Right ventricle myocardium superior (tissue), 1 donor: ENCODE measurements around the gene MLN. TPM values are rescaled to one million over a fixed set of nuclear protein-coding genes. Genes with fewer than 3 reads are reported as not detected.
A peak's percentile ranks its signal among the peaks of the same experiment; 100 is the strongest.

Source experiments
- ATAC-seq: fragments of 200-7000 bp; cut with Tn5 transposase; one replicate; pipeline ENCODE4 v1.9.1; 2020; ENCODE audit warnings: mild to moderate bottlenecking; ENCODE audit not compliant: poor library complexity
- DNase-seq: peaks from one replicate; pipeline ENCODE4 v3.0.0-alpha.2; 2020
- intact Hi-C: fragments of 100-400 bp; cut with DNase I; formaldehyde crosslinking; loops from one replicate; pipeline ENCODE4 v1.11.2; 2022
- total RNA-seq: library from RNA; stranded (reverse); fragmentation: NEBNext Ultra II Directional; extraction: Animal tissue kit (Norgen Biotek cat#: 25700); gene quantifications from one replicate; pipeline ENCODE4 v1.2.1, GENCODE V29; 2021
- donor health status: DM: no; HTN: yes; CAD: no; lungs with severe emphysema.

The MLN gene
- total RNA-seq, 1 donor from 2014 or later = not detected

DNA sequence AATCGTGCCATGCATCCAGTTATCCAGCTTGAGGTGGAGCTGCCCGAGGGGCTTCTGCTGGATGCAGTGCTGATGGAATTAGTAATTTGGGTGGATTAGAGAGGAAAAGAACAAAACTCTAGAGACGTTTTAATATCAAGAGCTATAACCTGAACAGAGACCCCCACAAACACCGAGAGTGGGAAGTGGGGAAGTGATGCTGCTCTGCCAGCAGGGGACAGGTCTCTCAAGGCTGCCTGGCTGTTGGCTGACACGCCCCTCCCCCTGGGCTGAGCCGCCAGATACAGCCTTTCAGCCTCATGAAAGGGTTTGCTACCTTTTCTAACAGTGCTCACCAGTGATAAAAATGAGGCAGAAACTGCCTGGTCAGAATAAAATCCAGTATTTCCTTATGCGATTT lies 24.5 kb downstream of the MLN start:
- intact Hi-C loops = loop anchor here (10.0 kb wide), 1 partner anchor 106 kb away; no protein-coding TSS in a partner anchor
- DNase-seq = no peak
- no peak for ATAC-seq

DNA sequence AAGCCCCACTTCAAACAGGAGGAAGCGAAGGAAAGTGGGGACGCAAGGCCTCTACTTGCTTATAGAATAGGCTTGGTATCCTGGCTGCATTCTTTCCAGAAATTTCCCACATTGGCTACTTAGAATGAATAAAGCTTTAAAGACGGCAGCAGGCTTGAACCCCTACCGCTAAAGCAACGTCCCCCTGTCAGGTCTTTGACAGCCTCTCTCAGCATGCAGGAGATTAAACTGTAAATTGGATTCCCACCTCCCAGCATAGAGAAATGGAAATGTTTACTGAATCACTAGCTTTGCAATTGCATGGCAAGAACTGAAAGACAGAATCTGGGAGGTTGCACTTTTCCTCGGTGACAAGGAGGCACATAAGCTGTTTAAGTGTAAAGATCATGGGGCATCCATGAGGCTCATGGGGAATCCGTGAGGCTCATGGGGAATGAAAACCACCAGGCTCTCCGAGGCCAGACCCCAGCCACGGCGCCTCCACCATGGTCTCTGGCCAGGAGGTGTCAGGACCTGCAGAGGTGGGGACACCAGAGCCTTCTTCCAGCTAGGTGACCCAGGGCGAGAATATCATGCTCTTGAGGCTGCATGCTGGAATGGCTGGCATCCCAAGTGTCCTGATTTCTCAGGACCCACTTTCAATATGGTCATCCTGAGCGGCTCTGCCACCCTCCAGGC lies 25.2 kb downstream of the MLN start:
- DNase-seq (no peak), ATAC-seq (no peak)
- intact Hi-C loops = loop anchor here (10.0 kb wide), 1 partner anchor 106 kb away; no protein-coding TSS in a partner anchor

DNA sequence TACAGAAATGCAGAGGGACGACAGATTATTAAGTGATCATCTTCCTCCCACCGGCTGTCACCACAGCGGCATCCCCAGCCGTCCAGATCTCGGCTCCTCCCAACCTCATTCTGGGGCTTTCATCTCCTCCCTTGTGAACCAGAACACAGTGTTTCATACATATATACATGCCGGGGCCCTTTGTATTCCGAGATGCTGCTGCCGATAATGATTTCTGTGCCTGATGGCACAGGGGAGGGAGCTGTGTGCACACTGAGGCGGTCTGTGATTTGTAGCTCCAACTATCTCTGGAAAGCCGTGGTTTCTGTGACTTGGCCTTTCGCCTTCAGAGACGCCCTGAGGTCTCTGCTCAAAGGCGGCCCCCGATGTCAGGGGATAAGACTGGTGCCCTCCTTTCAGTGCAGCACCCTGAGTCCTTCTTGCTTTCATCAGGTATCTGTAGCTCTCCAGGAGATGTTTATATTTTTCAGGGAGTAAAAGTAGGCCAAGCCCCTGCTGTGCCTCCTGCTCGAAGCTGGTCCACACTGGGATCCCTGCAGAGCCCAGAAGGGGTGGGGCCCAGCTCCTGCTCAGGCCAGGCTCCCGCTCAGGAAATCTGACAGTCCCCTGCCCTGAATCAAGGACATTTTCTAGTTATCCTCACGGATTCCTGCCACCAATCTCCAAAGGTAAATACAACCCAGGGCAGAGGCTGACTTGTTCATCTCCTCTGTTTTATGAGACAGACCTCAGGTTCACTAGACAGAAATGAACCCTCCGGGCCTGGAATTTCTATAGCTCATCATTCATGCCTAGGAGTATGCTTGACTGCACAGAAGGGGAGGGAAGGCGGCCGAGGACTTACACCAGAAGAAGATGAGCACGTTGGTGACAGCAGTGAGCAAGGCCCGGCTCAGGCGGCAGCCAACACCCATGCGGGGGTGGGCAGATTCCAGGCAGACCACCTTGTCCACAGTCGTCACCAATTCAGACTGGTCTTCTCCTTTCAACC lies 26.1 kb downstream of the MLN start:
- intact Hi-C loops = loop anchor here (10.0 kb wide), 1 partner anchor 107 kb away; no protein-coding TSS in a partner anchor
- ATAC-seq (no peak), DNase-seq (no peak)

DNA sequence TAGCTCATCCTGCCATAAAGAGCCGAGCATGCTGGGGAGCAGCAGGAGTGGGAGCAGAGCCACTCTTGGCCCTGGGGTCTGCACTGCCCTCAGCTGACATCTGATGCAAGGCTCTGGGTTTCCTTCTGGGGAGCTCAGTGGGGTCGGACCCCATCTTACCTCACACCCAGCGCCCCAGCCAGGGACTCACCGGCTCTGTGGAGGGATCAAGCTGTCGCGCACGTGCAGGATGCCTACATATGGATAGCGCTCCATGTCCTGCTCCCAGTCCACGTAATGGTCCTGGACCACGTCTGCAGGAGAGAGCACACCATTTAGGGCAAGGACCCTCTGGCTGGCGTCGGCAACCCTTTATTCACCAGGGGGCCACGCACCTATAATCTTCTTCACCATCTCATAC lies 27.0 kb downstream of the MLN start:
- intact Hi-C loops = loop anchor here (10.0 kb wide), 1 partner anchor 108 kb away; no protein-coding TSS in a partner anchor
- ATAC-seq (no peak), DNase-seq (no peak)

DNA sequence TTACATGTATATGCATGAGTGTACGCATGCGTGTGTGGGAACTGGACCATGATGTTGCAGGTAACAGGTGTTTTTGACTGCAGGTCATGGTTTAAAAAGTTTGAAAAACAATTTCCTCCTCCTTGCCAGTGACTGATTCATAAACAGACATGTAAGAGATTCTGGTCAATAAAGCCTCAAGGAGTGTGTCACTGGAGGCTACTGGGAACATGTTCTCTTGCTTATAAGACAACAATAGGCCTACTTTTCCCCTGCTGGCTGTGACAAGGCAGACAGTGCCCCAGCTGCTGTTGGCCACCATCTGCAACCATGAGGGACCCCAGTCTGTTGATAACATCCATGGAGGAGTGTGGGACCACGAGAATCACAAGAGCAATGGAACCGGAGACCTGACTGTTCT lies 27.6 kb downstream of the MLN start:
- no peak for ATAC-seq
- intact Hi-C loops = loop anchor here (10.0 kb wide), 1 partner anchor 109 kb away; no protein-coding TSS in a partner anchor
- no peak for DNase-seq

DNA sequence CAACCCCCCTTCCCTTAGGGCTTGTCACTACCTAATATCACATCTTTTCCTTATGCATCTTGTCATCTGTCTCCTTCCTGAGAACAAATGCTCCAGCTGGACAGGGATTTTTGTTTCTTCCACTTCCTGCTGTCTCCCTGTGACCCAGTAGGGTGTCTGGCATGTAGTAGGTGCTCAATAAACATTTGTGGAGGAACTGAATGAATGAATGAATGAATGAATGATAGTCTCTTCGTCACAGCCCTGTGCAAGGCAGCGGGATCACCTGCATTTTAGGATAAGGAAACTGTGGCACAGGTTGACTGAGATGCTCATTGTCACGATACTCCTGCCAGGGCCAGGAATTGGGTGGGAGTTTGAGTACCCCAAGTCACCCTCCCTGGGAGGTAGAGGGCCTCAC lies 29.0 kb downstream of the MLN start:
- ATAC-seq (no peak), DNase-seq (no peak)
- intact Hi-C loops = loop anchor here (5.0 to 10.0 kb wide), 2 partner anchors 110 to 378 kb away; no protein-coding TSS in a partner anchor

DNA sequence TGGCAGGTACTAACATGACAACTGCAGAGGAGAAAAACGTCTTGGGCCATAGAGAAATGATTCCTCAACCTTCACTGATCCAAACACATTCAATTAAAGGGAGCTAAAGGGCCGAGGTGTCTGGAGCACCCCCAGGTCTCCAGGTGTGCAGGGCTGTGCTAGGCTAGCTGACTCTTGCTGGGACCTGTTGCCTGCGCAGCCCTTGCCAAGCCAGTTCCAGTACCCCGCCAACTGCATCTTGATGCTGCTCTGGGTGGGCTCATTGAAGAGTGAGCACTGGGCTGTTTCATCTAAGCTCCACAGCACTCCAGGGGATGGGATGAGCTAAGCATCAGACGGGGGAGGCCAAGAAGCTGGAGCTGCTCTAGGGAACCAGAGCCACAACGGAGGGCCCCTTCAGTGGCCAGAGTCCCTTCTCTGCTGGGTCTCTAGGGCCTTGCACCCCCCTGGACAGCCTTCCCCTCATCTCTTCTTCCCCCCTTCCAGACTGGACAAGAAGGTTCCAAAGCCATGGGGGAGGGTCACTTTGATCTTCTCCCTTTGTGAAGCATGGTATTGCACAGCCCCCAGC lies 30.8 kb downstream of the MLN start:
- intact Hi-C loops = loop anchor here (2.0 to 10.0 kb wide), 3 partner anchors 112 to 379 kb away; no protein-coding TSS in a partner anchor
- ATAC-seq = no peak
- no peak for DNase-seq

DNA sequence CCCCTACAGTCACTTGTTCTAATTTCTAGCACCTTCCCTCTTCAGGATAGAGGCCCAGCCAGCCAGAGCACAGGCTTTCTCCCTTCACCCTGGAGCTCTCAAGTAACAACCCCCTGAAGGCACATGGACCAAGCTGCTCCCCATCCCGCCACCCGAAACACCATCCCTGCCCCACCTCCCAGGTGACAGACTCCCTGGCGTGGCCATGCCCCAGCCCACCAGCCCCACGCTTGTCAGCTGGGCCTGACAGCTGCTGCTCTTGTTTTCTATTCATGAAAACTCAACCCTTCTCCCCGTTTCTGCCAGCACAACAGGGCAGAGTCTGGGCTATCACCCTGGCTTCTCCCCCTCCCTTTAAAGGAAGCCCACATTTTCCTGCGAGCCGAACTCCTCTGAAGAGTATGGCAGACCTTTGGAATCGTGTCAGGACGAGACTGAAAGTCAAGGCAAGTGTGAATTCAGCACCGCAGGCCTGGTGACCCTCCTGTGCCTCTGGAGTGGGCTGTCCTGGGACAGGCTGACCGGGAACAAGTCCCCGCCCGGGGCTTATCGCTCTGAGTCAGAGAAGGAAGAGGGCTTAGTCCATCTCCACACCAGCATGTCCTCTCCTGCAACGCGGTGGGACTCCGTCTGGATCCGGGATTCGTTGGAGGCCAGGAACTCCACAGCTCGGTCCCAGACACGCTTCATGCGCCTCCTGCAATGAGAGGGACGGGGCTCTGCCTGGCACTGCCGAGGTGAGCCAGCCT lies 31.5 kb downstream of the MLN start:
- DNase-seq (no peak), ATAC-seq (no peak)
- intact Hi-C loops = loop anchor here (2.0 to 10.0 kb wide), 3 partner anchors 113 to 380 kb away; no protein-coding TSS in a partner anchor

DNA sequence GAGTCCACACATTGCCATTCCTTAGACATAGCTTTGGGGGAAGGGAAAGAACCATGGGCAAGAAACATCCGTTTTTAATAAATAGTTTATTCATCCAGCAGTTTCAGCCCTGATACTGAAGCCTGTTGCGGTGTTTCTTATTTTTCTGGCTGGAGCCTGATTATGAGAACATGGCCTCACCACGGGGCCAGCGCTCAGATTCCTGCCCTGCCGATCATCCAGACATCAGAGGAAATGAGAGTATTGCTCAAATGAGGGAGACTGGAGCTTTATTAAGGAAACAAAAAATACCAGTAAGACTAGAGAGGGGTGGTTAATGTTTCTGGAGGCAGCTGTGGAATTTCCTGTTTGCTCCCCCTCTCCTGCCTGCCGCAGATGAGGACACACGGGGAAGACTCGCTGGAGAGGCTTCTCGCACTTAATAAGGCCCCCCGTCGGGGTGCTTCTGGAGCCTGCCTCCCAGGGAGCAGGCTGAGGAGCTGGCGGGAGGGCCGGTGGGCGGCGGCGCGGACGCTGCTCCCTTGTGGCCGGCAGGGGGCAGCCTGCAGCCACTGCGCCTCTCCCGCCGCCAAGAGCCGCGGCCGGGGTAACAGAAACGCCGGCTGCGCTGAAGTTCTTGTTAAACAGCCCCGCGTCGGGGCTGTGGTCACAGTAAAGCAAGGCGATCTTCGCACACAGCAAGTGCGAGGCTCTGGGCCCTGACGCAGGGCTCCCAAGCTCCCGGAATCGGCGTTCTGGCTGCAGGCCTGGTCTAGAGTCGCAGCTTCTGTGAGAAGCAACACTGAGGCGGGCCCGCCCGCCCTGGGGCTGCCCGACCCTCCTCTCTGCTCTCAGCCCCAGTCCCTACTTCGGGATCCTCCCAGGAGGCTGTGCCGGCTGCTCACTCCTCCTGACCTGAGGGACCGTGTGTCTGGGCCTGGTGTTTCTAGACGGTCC lies 32.4 kb downstream of the MLN start:
- intact Hi-C loops = loop anchor here (2.0 to 10.0 kb wide), 3 partner anchors 113 to 381 kb away; no protein-coding TSS in a partner anchor
- ATAC-seq (peak; percentile 87), DNase-seq (peak; percentile 83)

DNA sequence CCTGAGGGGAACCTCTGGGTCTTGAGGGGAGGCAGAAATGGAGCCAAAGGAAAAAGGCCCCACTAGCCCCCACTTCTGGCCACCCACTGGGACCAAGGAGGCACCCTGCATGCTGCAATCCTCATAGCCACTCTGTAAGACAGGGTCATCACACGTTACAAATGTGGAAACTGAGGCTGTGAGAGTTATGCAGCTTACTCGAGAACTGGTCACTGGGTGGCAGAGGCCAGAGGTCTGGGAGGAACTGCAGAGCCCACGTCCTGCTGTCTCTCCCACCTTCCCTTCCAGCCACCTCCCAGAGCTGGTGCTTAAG lies 33.0 kb downstream of the MLN start:
- intact Hi-C loops = loop anchor here (5.0 to 10.0 kb wide), 2 partner anchors 114 to 382 kb away; no protein-coding TSS in a partner anchor
- DNase-seq = no peak
- peak; percentile 3 for ATAC-seq

DNA sequence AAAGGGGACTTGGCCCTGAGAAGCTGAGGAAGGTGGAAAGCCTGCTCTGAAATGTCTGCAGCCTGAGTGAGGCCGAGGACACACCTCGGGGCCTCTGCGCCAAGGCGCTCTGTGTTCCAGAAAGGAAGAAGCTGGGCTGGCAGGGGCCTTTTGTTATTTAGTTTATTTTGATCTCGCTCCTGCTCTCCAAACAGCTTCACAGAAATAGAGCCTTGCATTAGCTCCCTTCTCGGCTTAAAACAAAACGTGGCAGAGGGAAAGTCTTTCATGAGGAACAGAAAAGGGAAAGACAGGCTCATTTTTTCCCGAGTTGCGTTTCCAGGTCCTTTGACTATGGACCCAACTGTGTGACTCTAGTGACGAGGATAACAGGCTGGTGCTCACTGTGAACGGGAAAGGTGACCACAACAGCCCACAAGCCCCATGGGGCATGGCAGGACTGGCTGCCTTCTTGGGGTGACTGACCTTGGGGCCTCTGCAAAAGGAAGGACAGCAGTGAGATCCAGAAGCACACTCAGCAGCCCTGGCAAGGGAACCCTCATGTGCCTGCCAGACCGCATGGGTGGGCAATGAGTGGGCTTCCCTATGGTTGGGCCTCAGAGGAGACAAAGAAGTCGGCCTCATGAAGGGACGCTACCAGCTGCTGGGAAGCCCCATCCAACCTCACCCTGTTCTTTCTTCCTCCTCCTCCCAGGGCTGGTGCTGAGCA lies 33.5 kb downstream of the MLN start:
- intact Hi-C loops = loop anchor here (5.0 to 10.0 kb wide), 2 partner anchors 115 to 382 kb away; no protein-coding TSS in a partner anchor
- ATAC-seq = no peak
- no peak for DNase-seq

DNA sequence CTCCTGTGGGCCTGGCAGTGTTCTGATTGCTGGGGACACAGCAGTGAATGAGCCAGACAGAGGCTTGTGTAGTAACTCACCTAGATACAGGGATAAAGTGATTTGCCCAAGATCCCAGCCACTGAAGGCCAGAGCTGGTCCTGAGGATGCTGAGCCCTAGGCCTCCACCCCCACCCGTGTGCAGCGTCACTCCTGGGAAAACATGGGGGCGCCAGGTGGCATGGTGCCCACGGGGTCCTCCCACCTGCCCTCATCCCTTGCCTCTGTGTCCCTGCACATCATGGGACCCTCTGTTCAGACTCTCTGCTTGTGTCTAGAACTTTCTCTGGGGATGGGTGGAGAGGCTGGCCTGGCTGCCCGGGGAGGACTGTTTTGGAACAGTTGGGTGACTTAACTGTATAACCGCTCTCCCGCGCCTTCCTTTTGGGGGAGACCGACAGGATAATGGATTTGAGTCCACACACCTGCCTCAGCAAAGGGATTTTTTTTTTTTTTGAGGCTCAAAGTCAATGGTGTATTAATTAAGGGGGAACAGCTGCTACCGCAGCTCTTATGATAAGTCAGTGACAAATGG lies 34.5 kb downstream of the MLN start:
- DNase-seq (no peak), ATAC-seq (no peak)
- intact Hi-C loops = loop anchor here (5.0 kb wide), 1 partner anchor 182 kb away; no protein-coding TSS in a partner anchor

DNA sequence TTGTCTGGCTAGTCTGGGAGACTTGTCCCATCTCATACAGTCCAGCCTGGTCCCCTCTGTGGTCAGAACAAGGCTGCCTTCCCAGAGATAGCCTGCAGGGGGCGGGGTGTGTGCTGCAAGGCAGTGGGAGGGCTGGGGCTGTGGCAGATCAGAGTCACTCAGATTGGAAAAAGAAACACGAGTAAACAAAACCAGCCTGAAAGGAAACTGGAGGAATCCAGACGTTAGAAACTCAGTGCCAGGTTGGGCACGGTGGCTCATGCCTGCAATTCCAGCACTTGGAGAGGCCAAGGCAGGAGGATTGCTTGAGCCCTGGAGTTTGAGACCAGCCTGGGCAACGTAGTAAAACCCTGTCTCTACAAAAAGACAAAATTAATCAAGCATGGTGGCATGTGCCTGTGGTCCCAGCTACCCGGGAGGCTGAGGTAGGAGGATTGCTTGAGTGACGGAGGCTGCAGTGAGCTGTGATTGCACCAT lies 35.1 kb downstream of the MLN start:
- intact Hi-C loops = loop anchor here (5.0 kb wide), 1 partner anchor 181 kb away; no protein-coding TSS in a partner anchor
- ATAC-seq (peak; percentile 68), DNase-seq (peak; percentile 88)

DNA sequence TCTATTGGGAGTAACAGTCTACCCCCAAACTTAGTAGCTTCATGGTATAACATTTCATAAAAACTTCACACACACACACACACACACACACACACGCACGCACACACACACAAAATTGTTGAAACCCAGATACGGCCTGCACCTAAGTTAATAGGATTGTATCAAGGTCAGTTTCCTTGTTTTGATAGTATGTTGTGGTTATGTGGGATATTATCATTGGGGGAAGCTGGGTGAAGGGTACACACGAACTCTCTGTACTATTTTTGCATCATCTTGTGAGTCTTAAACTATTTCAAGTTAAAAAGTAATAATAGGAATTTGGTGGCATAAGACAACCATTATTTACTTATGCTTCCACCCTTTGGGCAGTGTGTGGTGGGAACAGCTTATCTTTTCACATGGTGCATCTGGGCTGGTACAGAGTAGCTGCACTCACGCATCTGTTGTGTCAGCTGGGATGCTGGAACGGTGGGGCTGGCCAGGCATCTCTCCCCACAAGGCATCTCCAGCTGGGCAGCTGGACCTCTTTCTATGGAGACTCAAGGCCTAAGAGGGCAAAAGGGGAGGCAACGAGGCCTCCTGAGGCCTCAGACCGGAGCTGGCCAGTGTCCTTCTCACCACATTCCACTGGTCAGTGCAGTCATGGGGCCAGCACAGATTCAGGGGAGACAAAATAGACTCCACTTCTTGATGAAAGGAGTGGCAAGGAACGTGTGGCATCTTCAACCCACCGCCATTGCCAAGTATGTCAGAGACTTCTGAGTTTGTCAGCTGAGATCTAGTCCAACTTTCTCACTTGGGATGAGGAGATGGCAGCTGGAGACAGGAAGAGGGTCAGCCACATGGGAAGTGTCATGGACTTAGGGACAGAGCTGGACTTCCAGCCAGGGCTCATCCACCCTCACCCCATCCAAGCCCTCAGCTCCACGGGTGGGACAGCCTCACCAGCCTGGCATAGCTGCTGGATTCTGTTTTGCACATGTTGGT lies 36.6 kb downstream of the MLN start:
- DNase-seq (no peak), ATAC-seq (no peak)
- intact Hi-C loops = loop anchor here (5.0 kb wide), 1 partner anchor 180 kb away; no protein-coding TSS in a partner anchor

DNA sequence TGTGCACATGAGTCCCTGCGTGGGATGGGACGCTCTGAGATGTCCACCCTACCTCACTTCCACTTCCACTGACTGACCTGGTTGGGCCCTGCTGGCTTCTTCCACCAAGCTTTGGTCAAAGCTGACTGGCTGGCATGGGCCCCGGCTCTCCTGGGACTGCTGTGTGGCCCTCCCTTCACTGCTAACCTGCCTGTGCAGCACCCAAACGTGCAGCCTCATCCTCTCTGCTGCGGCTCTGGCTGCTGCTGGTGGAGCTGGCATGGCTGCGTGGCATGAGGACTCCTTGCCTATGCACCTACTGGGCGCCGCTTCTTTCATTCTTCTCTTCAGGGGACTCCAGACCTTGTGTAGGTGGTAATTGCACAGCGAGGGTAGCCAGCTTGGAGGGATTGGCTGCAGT lies 38.4 kb downstream of the MLN start:
- intact Hi-C loops = loop anchor here (5.0 kb wide), 1 partner anchor 178 kb away; no protein-coding TSS in a partner anchor
- no peak for DNase-seq

More for the DNA sequence above, 38.4 kb downstream of the MLN start:
- no peak for ATAC-seq
